Endodermal cell (in vitro differentiated cells): ENCODE data around the gene USO1. TPM values are rescaled to one million over a fixed set of nuclear protein-coding genes. Genes with fewer than 3 reads are reported as not detected.

Experiments
- DNase-seq: peaks from one replicate; pipeline ENCODE4 v3.0.0-alpha.2; 2017
- H3K27ac ChIP-seq: 2 replicates; pipeline ENCODE4 v1.5.1; 2013; ENCODE audit warnings: mild to moderate bottlenecking, low read depth, low read length, moderate library complexity
- H3K27me3 ChIP-seq: 2 replicates; pipeline ENCODE4 v1.6.1; 2013; ENCODE audit warnings: mild to moderate bottlenecking, low read length, moderate library complexity; ENCODE audit not compliant: insufficient read depth, control insufficient read depth, poor library complexity, severe bottlenecking
- H3K36me3 ChIP-seq: 2 replicates; pipeline ENCODE4 v1.7.0; 2013; ENCODE audit warnings: mild to moderate bottlenecking, low read length, moderate library complexity; ENCODE audit not compliant: control insufficient read depth, insufficient read depth
- H3K4me1 ChIP-seq: one replicate; pipeline ENCODE4 v1.7.0; 2013; ENCODE audit warnings: low read length; ENCODE audit not compliant: control insufficient read depth, insufficient read depth
- H3K4me3 ChIP-seq: 2 replicates; pipeline ENCODE4 v1.5.1; 2013; ENCODE audit warnings: mild to moderate bottlenecking, low read length, moderate library complexity
- H3K9ac ChIP-seq: 2 replicates; pipeline ENCODE4 v1.6.1; 2013; ENCODE audit warnings: mild to moderate bottlenecking, low read length, moderate library complexity; ENCODE audit not compliant: poor library complexity, severe bottlenecking; ENCODE audit errors: extremely low read depth
- H3K9me3 ChIP-seq: 2 replicates; pipeline ENCODE4 v1.6.1; 2013; ENCODE audit warnings: mild to moderate bottlenecking, low read length, moderate library complexity; ENCODE audit not compliant: control insufficient read depth
- H3K27ac Mint-ChIP-seq: 2 replicates; pipeline ENCODE4 v1.8.0; 2020; ENCODE audit warnings: mixed read lengths
- H3K27me3 Mint-ChIP-seq: 2 replicates; pipeline ENCODE4 v1.8.0; 2021; ENCODE audit warnings: mild to moderate bottlenecking, mixed read lengths; ENCODE audit not compliant: insufficient read depth
- H3K36me3 Mint-ChIP-seq: 2 replicates; pipeline ENCODE4 v1.8.0; 2020; ENCODE audit warnings: low read depth, mixed read lengths
- H3K4me1 Mint-ChIP-seq: 2 replicates; pipeline ENCODE4 v1.8.0; 2020; ENCODE audit warnings: mixed read lengths
- H3K4me3 Mint-ChIP-seq: 2 replicates; pipeline ENCODE4 v1.8.0; 2020; ENCODE audit warnings: mild to moderate bottlenecking, moderate library complexity, mixed read lengths
- H3K9me3 Mint-ChIP-seq: 2 replicates; pipeline ENCODE4 v1.8.0; 2020; ENCODE audit warnings: mild to moderate bottlenecking, mixed read lengths
- CTCF ChIP-seq: fragments of 200-600 bp; sonication (generic); conservative IDR thresholded peaks from 2 replicates; pipeline ENCODE4 v1.5.0; 2021; ENCODE audit warnings: antibody characterized with exemption, mild to moderate bottlenecking
- WGBS, 2 experiments: methylation state at CpG; one replicate each; pipeline versions ENCODE4 v1.1.5 to v1.1.7; 2013; ENCODE audit warnings: missing lambda C conversion rate in 2 of 2, mixed read lengths in 1 of 2; ENCODE audit not compliant: insufficient coverage in 1 of 2, insufficient read length in 1 of 2; 5-methylcytosine and 5-hydroxymethylcytosine counted together
- total RNA-seq, 2 donors: library from RNA; stranded (reverse); fragmentation: NEBNext Ultra II Directional in 1 of 2; extraction: Animal tissue kit (Norgen Biotek cat#: 25700) in 1 of 2; gene quantifications; 2 replicates in 1 of 2; 3 replicates in 1 of 2; pipeline ENCODE4 v1.2.1, GENCODE V29; 2021

The USO1 gene
- total RNA-seq, 2 donors from 2014 or later, result 74.5 to 75.1 TPM

GRCh38 chr4:75822416-75822815 is 98.0 kb downstream of the USO1 start:
- TF ChIP-seq CTCF, result no peak
- Histone ChIP-seq H3K27ac (no peak overlapping the region), H3K36me3 (no peaks in the 10 kb centered on the region), H3K4me1 (no peaks in the 10 kb centered on the region), H3K4me3 (no peak overlapping the region), H3K27me3 (no peaks in the 10 kb centered on the region), H3K9ac (no peak overlapping the region), H3K9me3 (no peaks in the 10 kb centered on the region)
- Mint-ChIP-seq H3K9me3 (no peaks in the 10 kb centered on the region), H3K27ac (no peak overlapping the region), H3K4me3 (no peak overlapping the region), H3K4me1 (no peaks in the 10 kb centered on the region), H3K27me3 (no peaks in the 10 kb centered on the region), H3K36me3 (no peaks in the 10 kb centered on the region)
- DNase-seq, result no peak
- whole genome bisulfite sequencing, 2 experiments, result 93 to 98% methylated on average over 5 of the region's 5 CpGs

GRCh38 chr4:75823812-75824211 is 99.4 kb downstream of the USO1 start:
- Mint-ChIP-seq H3K4me1 (no peaks in the 10 kb centered on the region), H3K4me3 (no peak overlapping the region), H3K36me3 (no peaks in the 10 kb centered on the region), H3K27ac (no peak overlapping the region), H3K27me3 (no peaks in the 10 kb centered on the region), H3K9me3 (no peaks in the 10 kb centered on the region)
- no peaks in the 10 kb centered on the region for H3K4me1 ChIP-seq
- H3K36me3 ChIP-seq, result no peaks in the 10 kb centered on the region
- no peaks in the 10 kb centered on the region for H3K27me3 ChIP-seq
- DNase-seq, result no peak
- no peak overlapping the region for H3K4me3 ChIP-seq
- H3K9me3 ChIP-seq, result no peaks in the 10 kb centered on the region
- no peak overlapping the region for H3K27ac ChIP-seq
- no peak overlapping the region for H3K9ac ChIP-seq
- TF ChIP-seq CTCF, result no peak
- 76 to 83% methylated on average over 2 of the region's 2 CpGs for WGBS, 2 experiments

GRCh38 chr4:75830906-75831305 is 106.5 kb downstream of the USO1 start:
- Mint-ChIP-seq H3K36me3 (no peaks in the 10 kb centered on the region), H3K27ac (no peak overlapping the region), H3K27me3 (no peaks in the 10 kb centered on the region), H3K9me3 (no peaks in the 10 kb centered on the region), H3K4me3 (no peak overlapping the region), H3K4me1 (no peaks in the 10 kb centered on the region)
- H3K27me3 ChIP-seq, result no peaks in the 10 kb centered on the region
- no peak for TF ChIP-seq CTCF
- no peak overlapping the region for H3K27ac ChIP-seq
- H3K9ac ChIP-seq, result no peak overlapping the region
- H3K9me3 ChIP-seq, result peaks cover 4% of the 10 kb centered on the region
- no peak for DNase-seq
- H3K4me3 ChIP-seq, result no peak overlapping the region
- no peaks in the 10 kb centered on the region for H3K4me1 ChIP-seq
- no peaks in the 10 kb centered on the region for H3K36me3 ChIP-seq
- 83% methylated on average over 1 of the region's 1 CpG; no CpG with 5 or more reads in 1 of the 2 experiments for WGBS, 2 experiments
